NCI-H1105 (cell line): Measurements from ENCODE around the gene PRPF6.

Source experiments
- DNase-seq: peaks from one replicate; lab custom pipeline; 2025; lab: John Stamatoyannopoulos, UW

Gene PRPF6

GRCh38 chr20:63945921-63946920, 34.7 kb upstream of the PRPF6 start:
- no peak for DNase-seq

DNA sequence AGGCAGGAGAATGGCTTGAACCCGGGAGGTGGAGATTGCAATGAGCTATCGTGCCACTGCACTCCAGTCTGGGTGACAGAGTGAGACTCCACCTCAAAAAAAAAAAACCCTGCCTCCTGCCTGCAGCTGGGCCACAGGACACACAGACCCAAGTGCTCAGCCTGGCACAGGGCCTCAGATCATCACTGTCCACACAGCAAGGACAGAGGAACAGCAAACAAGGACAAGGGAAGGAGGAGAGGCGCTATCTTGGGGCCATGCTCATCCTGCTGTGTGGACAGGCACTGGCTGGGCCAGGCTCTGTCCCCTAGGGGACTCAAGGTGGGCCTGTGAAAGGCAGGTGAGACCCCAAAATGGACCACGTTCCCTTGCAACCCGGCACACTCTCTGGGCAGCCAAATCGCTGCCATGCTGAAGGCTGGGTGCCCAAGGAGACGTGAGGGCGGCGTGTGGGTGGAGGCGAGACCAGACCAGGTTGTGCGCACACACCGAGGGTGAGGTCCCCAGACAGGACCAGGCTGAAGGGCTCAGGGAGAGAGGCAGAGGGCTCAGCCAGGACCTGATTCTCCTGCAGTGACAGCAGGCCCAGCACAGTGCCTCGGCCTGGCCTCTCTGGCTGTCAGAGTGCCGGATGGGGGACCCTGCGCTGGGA, 33.8 kb upstream of the PRPF6 start:
- no peak for DNase-seq

DNA sequence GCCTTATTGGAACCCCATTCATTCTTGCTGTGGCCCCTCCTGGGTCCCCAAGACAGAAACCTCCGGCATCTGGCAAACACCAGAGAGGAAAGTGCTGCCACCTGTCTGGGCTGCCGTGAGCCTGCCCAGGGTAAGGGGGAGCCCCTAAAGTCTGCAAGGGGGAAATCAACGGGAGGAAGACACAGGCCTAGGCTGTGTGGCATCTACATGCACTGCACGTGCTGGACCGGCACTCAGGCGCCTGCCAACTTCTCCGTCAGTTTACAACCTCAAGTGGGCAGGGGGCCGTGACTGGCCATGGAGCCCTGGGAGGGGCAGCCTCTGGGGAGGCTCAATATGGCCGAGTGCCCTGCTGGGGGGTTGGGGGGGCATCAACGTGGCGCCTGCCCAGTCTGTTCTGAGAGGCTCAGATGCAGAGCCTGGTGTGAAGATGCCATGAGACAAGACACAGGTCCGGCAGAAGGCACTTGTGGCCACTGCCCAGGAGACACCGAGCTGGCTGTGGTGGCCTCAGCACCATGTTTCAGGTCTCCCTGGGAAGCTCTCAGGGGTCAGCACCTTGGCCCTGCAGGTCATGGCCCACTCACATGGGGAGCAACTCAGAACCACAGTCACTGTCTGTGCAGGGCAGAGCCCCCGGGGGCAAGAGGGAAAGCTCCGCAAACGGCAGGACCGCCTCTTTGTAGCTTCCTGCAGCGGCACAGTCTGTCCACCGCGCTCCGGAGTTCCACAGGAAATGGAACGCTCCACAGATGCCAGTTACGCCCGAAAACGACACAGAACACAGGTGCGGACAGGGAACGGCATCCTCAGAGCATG, 33.1 kb upstream of the PRPF6 start:
- no peak for DNase-seq

GRCh38 chr20:63950701-63951397, 30.1 kb upstream of the PRPF6 start:
- no peak for DNase-seq

DNA sequence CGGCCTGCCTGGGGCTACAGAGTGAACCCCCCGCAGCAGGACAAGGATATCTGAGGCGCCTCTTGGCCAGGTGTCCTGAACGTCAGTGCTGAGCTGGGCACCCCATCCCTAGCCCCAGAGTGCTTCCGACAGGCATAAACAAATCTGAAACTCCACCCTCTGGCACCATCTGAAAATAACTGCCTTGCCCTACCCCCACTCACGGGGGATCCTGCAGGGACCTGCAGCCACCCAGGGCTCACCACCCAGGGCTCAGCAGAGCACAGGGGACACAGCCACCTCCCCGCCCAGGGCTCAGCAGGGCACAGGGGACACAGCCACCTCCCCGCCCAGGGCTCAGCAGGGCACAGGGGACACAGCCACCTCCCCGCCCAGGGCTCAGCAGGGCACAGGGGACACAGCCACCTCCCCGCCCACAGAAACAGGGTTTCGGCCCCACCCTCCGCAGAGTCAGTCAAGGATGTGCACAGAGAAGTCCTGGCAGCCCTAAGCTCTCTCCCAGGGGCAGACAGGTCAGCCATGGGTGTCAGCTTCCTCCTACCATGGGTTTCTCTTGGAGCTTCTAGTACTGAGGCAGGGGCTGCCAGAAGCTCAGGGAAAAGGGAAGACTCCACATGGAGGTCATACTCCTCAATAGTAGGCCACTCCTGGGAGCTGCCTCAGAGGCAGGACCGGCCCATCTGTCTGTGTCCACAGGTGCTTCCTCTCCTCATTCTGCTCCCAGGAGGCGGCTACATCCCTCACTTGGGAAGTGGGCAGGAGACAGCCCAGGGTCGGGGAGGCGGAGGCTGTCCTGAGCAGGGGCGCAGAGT, 29.3 kb upstream of the PRPF6 start:
- no peak for DNase-seq

GRCh38 chr20:63952210-63952535, 28.8 kb upstream of the PRPF6 start:
- no peak for DNase-seq

DNA sequence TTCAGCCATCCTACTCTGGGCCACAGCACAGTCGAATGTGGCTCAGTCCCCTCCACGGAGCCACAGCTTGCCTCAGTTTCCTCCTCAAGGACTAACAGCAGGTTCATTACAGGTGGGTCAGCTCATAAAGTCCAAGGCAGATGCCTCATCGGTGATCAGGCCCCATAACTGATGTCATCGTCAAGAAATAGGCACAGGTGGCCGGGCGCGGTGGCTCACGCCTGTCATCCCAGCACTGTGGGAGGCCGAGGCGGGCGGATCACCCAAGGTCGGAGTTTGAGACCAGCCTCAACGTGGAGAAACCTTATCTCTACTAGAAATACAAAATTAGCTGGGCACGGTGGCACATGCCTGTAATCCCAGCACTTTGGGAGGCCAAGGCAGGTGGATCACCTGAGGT, 28.2 kb upstream of the PRPF6 start:
- DNase-seq: no peak

GRCh38 chr20:63953764-63954429, 27.0 kb upstream of the PRPF6 start:
- DNase-seq: no peak

DNA sequence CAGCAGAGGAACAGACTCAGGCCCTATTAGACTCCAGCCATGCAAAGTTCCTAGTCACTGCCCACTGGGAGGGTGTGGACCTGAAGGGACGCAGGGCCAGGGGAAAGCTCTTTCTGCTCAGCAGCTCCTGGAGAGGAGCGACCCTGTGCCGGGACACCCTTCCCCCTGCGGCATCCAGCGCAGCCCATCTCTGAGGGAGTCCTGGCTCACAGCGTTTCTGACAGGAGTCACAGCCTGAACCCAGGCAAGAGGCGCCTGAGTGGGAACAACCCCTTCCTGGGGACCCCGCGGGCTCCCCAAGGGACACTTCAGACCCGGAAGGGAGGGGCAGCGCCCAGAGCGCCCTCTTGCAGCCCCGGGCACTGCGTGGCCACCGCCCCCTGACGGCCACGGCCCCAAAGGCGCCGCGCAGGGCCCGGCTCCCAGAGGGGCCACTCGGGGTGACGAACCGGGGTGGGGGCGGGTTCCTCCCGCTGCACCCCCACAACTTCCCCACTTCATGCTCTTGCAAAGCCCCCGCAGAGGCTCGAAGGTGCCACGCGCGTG, 25.6 kb upstream of the PRPF6 start:
- DNase-seq: no peak

DNA sequence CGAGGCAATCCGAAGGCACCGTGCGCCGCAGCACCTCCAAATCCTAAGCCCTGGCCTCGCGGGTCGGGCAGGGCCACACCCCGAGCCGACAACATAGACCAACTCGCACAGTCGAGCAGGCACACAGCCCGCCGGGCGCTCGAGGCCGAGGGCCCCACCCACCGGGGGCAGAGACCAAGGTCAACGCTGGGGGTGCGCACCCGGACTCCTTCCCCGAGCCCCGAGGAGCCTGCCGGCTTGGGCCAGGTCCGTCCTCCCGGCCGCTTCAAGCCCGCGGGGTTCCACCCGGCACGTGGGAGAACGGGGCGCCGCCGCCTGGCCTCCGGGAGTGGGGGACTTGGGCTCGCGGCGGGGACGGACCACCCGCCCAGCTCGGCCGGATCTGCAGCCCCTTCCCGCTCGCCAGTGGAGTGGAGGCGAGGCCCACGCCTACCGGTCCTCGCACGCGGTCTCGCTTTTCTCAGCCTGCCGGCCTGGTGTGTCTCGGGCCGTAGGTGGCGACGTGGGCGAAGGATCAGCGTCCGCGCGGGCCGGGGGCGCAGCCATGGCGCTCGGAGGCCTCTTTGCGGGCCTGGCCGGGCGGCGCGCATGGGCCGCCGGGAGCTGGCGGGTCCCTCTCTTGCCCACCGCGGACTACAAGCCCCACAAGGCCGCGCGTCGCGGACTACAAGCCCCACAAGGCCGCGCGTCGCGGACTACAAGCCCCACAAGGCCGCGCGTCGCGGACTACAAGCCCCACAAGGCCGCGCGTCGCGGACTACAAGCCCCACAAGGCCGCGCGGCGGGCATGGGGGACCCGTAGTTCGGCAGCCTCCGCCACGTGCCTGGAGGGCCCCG, 24.9 kb upstream of the PRPF6 start, which contains the start of gene UCKL1:
TSS of gene UCKL1 (minus strand) at position 590 of the 837 bp plus-strand sequence. CDS start at position 546, 44 bp downstream.
- peak; percentile 91 for DNase-seq

DNA sequence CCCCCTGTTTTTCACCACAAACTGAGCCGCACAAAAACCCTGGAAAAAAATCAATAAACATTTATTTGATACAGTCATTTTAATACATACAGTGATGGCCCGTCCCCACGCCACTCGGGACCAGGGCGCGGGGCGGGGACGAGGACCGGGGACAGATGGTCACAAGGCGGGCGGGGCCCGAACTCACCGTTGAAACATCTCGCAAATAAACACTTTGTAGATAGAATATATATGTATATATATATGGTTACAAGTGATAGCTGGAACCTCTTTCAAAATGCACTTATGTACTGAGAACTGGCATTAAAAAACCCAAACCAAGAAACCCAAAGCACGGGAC, 24.3 kb upstream of the PRPF6 start:
- DNase-seq: no peak

- DNase-seq: peak; percentile 80
Measured at GRCh38 chr20:63957004-63957689, 23.8 kb upstream of the PRPF6 start.

- DNase-seq: peak; percentile 62
Measured at GRCh38 chr20:63957690-63958441, 23.1 kb upstream of the PRPF6 start.

DNA sequence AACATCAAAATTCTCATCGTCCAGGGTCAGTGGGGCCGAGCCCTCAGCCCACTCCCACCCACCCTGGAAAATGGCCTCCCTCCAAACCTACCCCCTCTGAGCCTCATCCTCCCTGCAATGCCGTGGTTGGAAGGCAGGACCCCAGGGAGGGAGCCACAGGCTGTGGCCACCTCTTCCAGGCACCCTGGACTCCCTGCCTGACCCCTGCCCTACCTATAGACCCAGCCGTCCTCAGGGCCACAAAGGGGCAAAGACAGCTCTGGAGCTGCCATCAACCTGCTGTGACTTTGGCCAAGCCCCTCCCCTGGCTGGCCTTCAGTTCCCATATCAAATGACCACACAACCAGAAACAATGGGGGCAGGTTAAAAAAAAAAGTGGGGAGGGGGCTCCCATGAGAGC, 22.5 kb upstream of the PRPF6 start:
- DNase-seq: no peak

DNA sequence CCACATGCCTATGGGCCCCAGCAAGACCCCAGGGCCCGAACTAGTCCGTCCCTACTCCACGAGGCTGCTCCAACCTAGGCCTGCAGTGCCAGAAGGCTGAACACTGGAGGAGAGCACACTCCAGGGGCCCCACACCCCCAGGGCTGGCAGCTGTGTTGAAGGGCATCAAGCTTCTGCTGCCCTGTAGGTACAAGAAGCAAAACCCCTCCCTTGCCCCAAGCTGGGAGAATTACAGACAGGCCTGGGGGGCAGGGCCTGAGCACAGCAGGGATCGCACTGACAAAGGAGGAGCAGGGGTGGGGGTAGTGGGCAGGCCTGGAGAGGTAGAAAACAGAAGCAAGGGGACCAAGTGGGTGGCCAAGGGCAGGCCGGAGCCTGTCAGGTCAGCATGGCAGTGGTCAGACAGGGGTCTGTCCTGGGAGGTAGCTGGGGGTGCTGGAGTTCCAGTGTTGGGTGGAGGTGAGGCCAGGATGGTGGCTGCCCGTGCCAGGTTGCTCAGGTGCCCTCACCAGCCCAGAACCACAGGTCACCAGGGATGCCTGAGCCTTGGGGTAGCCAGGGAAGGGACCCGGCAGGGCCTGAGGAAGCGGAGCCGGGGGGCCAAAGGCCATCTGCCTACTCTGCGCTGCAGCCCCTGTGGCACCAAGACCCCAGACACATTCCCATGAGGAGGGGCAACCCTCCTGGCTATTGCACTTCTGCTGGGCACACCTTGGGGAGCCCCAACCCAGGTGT, 21.8 kb upstream of the PRPF6 start:
- no peak for DNase-seq

GRCh38 chr20:63959699-63960075, 21.2 kb upstream of the PRPF6 start:
- no peak for DNase-seq
